ENCODE results near the gene MACROD2. TPM values are rescaled to one million over a fixed set of nuclear protein-coding genes. Genes with fewer than 3 reads are reported as not detected.

The MACROD2 gene
- total RNA-seq, 1 experiment from 2014 or later = 3.7 TPM

DNA sequence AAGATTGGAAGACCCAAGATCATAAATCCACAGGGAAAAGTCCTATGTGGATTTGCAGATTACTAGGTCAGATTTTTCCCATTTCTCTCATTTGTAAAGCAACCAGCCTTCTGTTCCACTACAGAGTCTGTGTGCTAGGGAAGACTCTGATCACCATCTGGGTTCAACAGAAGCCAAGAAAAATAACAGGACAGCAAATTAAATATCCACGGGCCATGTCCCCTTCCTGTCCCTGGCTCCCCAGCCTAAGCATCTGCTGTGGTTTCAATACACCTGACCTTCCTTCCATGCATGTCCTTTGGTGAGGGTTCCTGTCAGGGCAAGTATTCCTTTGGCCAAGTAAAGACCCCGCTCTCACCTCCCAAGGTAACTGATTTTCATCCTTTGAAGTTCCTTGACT is 2019.1 kb downstream of the MACROD2 start (continued):
- TF ChIP-seq, protein P1, sequence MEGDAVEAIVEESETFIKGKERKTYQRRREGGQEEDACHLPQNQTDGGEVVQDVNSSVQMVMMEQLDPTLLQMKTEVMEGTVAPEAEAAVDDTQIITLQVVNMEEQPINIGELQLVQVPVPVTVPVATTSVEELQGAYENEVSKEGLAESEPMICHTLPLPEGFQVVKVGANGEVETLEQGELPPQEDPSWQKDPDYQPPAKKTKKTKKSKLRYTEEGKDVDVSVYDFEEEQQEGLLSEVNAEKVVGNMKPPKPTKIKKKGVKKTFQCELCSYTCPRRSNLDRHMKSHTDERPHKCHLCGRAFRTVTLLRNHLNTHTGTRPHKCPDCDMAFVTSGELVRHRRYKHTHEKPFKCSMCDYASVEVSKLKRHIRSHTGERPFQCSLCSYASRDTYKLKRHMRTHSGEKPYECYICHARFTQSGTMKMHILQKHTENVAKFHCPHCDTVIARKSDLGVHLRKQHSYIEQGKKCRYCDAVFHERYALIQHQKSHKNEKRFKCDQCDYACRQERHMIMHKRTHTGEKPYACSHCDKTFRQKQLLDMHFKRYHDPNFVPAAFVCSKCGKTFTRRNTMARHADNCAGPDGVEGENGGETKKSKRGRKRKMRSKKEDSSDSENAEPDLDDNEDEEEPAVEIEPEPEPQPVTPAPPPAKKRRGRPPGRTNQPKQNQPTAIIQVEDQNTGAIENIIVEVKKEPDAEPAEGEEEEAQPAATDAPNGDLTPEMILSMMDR (IDR thresholded peaks at IDR 0.05 in 2 of 3, conservative IDR thresholded peaks at IDR 0.05 in 1 of 3; ENCODE audit: borderline replicate concordance in 1 of 3, insufficient read depth in 1 of 3, low read depth in 2 of 3, low read length in 2 of 3) = no peak
- TF ChIP-seq SIN3A (IDR thresholded peaks at IDR 0.05; ENCODE audit: low read depth) (no peak), SP1 (IDR thresholded peaks at IDR 0.05; ENCODE audit: low read depth) (no peak), EGR1 (IDR thresholded peaks at IDR 0.05; ENCODE audit: low read depth) (no peak), CEBPB (IDR thresholded peaks at IDR 0.05; ENCODE audit: low read depth) (no peak), ELF1 (IDR thresholded peaks at IDR 0.05; ENCODE audit: borderline replicate concordance, low read depth) (no peak), ZNF274 (IDR thresholded peaks at IDR 0.05; ENCODE audit: low read depth, low read length) (no peak), JUND (IDR thresholded peaks at IDR 0.05) (no peak), EZH2phosphoT487 (IDR thresholded peaks at IDR 0.05; ENCODE audit: borderline replicate concordance) (no peak), YY1 (IDR thresholded peaks at IDR 0.05; ENCODE audit: extremely low read depth, insufficient replicate concordance, low read depth, low read length) (no peak), FOSL1 (IDR thresholded peaks at IDR 0.05; ENCODE audit: low read depth) (no peak), POLR2AphosphoS5 (IDR thresholded peaks at IDR 0.05; ENCODE audit: low read depth, low read length) (no peak), POLR2A (IDR thresholded peaks at IDR 0.05; ENCODE audit: borderline replicate concordance, extremely low read depth, insufficient read depth, insufficient read length) (no peak), SRF (IDR thresholded peaks at IDR 0.05; ENCODE audit: low read depth) (no peak)
- TF ChIP-seq, protein P2, sequence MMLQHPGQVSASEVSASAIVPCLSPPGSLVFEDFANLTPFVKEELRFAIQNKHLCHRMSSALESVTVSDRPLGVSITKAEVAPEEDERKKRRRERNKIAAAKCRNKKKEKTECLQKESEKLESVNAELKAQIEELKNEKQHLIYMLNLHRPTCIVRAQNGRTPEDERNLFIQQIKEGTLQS (IDR thresholded peaks at IDR 0.05) = no peak

DNA sequence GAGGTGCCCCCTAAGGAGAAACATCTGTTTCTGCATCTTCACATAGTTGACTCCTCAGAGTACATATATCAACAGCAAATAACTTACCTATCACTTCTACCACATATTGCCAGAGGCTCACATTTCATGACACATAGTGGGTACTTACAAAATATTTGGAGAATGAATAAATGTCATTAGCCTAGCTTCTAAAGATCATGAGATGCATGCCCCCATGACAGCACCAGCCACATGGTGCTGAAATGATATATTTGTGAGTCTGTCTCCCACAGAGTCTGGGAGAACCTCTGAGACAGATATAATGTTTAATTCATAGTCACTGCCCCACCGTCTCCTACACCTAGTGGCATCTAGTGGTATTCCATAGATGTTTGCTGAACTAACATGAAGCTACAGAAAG is 2022.3 kb downstream of the MACROD2 start:
- H3K9me2 ChIP-seq (ENCODE audit: insufficient read depth) = no peaks in the 10 kb centered on the region
- H3K4me2 ChIP-seq (ENCODE audit: low read length) = no peak overlapping the region
- no peaks in the 10 kb centered on the region for H3K36me3 ChIP-seq (ENCODE audit: control insufficient read depth in 1 of 2, insufficient read depth in 2 of 2, low read length in 2 of 2)
- TF ChIP-seq ZNF274 (IDR thresholded peaks at IDR 0.05; ENCODE audit: low read depth, low read length) = no peak
- no peak for TF ChIP-seq POLR2AphosphoS5 (IDR thresholded peaks at IDR 0.05; ENCODE audit: low read depth, low read length)
- TF ChIP-seq, protein P1 (IDR thresholded peaks at IDR 0.05 in 2 of 3, conservative IDR thresholded peaks at IDR 0.05 in 1 of 3; ENCODE audit: borderline replicate concordance in 1 of 3, insufficient read depth in 1 of 3, low read depth in 2 of 3, low read length in 2 of 3) = no peak
- no peak for TF ChIP-seq ZFX (IDR thresholded peaks at IDR 0.05)
- TF ChIP-seq, protein P3, sequence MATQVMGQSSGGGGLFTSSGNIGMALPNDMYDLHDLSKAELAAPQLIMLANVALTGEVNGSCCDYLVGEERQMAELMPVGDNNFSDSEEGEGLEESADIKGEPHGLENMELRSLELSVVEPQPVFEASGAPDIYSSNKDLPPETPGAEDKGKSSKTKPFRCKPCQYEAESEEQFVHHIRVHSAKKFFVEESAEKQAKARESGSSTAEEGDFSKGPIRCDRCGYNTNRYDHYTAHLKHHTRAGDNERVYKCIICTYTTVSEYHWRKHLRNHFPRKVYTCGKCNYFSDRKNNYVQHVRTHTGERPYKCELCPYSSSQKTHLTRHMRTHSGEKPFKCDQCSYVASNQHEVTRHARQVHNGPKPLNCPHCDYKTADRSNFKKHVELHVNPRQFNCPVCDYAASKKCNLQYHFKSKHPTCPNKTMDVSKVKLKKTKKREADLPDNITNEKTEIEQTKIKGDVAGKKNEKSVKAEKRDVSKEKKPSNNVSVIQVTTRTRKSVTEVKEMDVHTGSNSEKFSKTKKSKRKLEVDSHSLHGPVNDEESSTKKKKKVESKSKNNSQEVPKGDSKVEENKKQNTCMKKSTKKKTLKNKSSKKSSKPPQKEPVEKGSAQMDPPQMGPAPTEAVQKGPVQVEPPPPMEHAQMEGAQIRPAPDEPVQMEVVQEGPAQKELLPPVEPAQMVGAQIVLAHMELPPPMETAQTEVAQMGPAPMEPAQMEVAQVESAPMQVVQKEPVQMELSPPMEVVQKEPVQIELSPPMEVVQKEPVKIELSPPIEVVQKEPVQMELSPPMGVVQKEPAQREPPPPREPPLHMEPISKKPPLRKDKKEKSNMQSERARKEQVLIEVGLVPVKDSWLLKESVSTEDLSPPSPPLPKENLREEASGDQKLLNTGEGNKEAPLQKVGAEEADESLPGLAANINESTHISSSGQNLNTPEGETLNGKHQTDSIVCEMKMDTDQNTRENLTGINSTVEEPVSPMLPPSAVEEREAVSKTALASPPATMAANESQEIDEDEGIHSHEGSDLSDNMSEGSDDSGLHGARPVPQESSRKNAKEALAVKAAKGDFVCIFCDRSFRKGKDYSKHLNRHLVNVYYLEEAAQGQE (IDR thresholded peaks at IDR 0.05; ENCODE audit: low read depth) = no peak
- no peak for TF ChIP-seq TCF7L2 (IDR thresholded peaks at IDR 0.05; ENCODE audit: borderline replicate concordance, extremely low read depth, insufficient read depth, insufficient read length)
- no peak for TF ChIP-seq EZH2 (IDR thresholded peaks at IDR 0.05)
- TF ChIP-seq CBX3 (IDR thresholded peaks at IDR 0.05; ENCODE audit: low read depth) = no peak
- no peak overlapping the region for H3K4me3 ChIP-seq (replicated peaks in 1 of 2; ENCODE audit: low read depth in 1 of 2, low read length in 2 of 2)
- no TSS peak for BruUV-seq (replicated peaks)
- no peak overlapping the region for H3K27ac ChIP-seq (ENCODE audit: low read depth, low read length)
- POLR2A ChIA-PET = no interaction called here
- no peaks in the 10 kb centered on the region for H3K79me2 ChIP-seq (ENCODE audit: insufficient read depth, low read length)
- CTCF ChIA-PET = no interaction called here
- H3K9ac ChIP-seq (ENCODE audit: low read length) = no peak overlapping the region
- ATAC-seq = no peak
- no peak overlapping the region for H2AFZ ChIP-seq (ENCODE audit: low read depth, low read length, poor library complexity, severe bottlenecking)
- no peak for DNase-seq (ENCODE audit: low read depth, low spot score)
- no peaks in the 10 kb centered on the region for H3K27me3 ChIP-seq (ENCODE audit: insufficient read depth, low read length)
- no peaks in the 10 kb centered on the region for H3K4me1 ChIP-seq (ENCODE audit: control insufficient read depth in 1 of 2, insufficient read depth in 2 of 2, low read length in 2 of 2)
- intact Hi-C loops (cut with micrococcal nuclease) = no loop called here
- peaks cover 6 to 11% of the 10 kb centered on the region in 2 experiments; a peak in 2 of 4 replicates for H3K9me3 ChIP-seq (ENCODE audit: control insufficient read depth in 1 of 2, insufficient read depth in 1 of 2, low read depth in 1 of 2, low read length in 2 of 2)
- RAD21 ChIA-PET (ENCODE audit: low non-redundant PET in 1 of 2, low total read pairs in 2 of 2, uncharacterized antibody in 2 of 2, unreplicated experiment in 2 of 2) = no interaction called here
- no peaks in the 10 kb centered on the region for H4K20me1 ChIP-seq (ENCODE audit: insufficient read depth)

Measured in HCT116 (cell line).